Neural progenitor cell (in vitro differentiated cells): ENCODE data around the gene LCP1. TPM values are rescaled to one million over a fixed set of nuclear protein-coding genes. Genes with fewer than 3 reads are reported as not detected.
"Not testable (repeated sequence)": the region's sequence is repeated elsewhere in the genome, so short reads cannot be mapped to it uniquely, and the experiment has no call there.

ENCODE experiments used
- DNase-seq: peaks from one replicate; pipeline ENCODE4 v3.0.0-alpha.2; 2016; ENCODE audit warnings: low spot score
- H2AFZ ChIP-seq: fragments of 200-600 bp; sonication (generic); replicated peaks from 2 replicates; pipeline ENCODE4 v1.6.1; 2016; ENCODE audit warnings: antibody characterized with exemption
- H3F3A ChIP-seq: fragments of 200-600 bp; sonication (generic); 2 replicates; pipeline ENCODE4 v1.6.1; 2016; ENCODE audit warnings: antibody characterized with exemption, low read depth
- H3K27ac ChIP-seq: fragments of 200-600 bp; sonication (generic); 2 replicates; pipeline ENCODE4 v1.5.1; 2016; ENCODE audit warnings: mild to moderate bottlenecking
- H3K27me3 ChIP-seq: fragments of 200-600 bp; sonication (generic); 2 replicates; pipeline ENCODE4 v1.6.1; 2016; ENCODE audit warnings: mild to moderate bottlenecking, moderate library complexity
- H3K36me3 ChIP-seq: fragments of 200-600 bp; sonication (generic); 2 replicates; pipeline ENCODE4 v1.5.1; 2016
- H3K4me1 ChIP-seq: fragments of 200-600 bp; sonication (generic); 2 replicates; pipeline ENCODE4 v1.6.1; 2016; ENCODE audit warnings: mixed run types
- H3K4me2 ChIP-seq: fragments of 200-600 bp; sonication (generic); 2 replicates; pipeline ENCODE4 v1.6.1; 2016
- H3K4me3 ChIP-seq: fragments of 200-600 bp; sonication (generic); 2 replicates; pipeline ENCODE4 v1.5.1; 2016
- H3K79me2 ChIP-seq: fragments of 200-600 bp; sonication (generic); 2 replicates; pipeline ENCODE4 v1.6.1; 2016; ENCODE audit warnings: low read depth
- H3K9ac ChIP-seq: fragments of 200-600 bp; sonication (generic); 2 replicates; pipeline ENCODE4 v1.6.1; 2016
- H3K9me3 ChIP-seq: fragments of 200-600 bp; sonication (generic); 2 replicates; pipeline ENCODE4 v1.5.1; 2016; ENCODE audit warnings: low read depth
- H4K20me1 ChIP-seq: fragments of 200-600 bp; sonication (generic); 2 replicates; pipeline ENCODE4 v1.6.1; 2016; ENCODE audit warnings: low read depth
- H3K27ac Mint-ChIP-seq: 3 replicates; pipeline ENCODE4 v1.8.0; 2021; ENCODE audit warnings: mixed read lengths
- H3K27me3 Mint-ChIP-seq: 2 replicates; pipeline ENCODE4 v1.8.0; 2022; ENCODE audit warnings: low read depth, mild to moderate bottlenecking, inconsistent platforms, moderate library complexity, mixed read lengths; ENCODE audit not compliant: insufficient read depth
- H3K36me3 Mint-ChIP-seq: 3 replicates; pipeline ENCODE4 v1.8.0; 2021; ENCODE audit warnings: mixed read lengths
- H3K4me1 Mint-ChIP-seq: 3 replicates; pipeline ENCODE4 v1.8.0; 2021; ENCODE audit warnings: mixed read lengths
- H3K4me3 Mint-ChIP-seq: 3 replicates; pipeline ENCODE4 v1.8.0; 2021; ENCODE audit warnings: mild to moderate bottlenecking, moderate library complexity, mixed read lengths
- H3K9me3 Mint-ChIP-seq: 3 replicates; pipeline ENCODE4 v1.8.0; 2020; ENCODE audit warnings: mixed read lengths
- CTCF ChIP-seq: fragments of 200-600 bp; sonication (generic); IDR thresholded peaks from 2 replicates; pipeline ENCODE4 v1.5.1; 2017; ENCODE audit warnings: antibody characterized with exemption, mild to moderate bottlenecking
- EZH2 ChIP-seq: fragments of 200-600 bp; sonication (generic); IDR thresholded peaks from 2 replicates; pipeline ENCODE4 v1.6.1; 2017; ENCODE audit warnings: antibody characterized with exemption, mild to moderate bottlenecking, moderate library complexity
- EZH2phosphoT487 ChIP-seq: fragments of 200-600 bp; sonication (generic); IDR thresholded peaks from 2 replicates; pipeline ENCODE4 v1.6.1; 2017; ENCODE audit warnings: antibody characterized with exemption
- total RNA-seq: library from RNA; depleted of rRNA; stranded (reverse); fragments of >200 nt; gene quantifications from 2 replicates; pipeline ENCODE4 v1.2.3, GENCODE V29; 2015; ENCODE audit warnings: low replicate concordance

LCP1 gene, protein sequence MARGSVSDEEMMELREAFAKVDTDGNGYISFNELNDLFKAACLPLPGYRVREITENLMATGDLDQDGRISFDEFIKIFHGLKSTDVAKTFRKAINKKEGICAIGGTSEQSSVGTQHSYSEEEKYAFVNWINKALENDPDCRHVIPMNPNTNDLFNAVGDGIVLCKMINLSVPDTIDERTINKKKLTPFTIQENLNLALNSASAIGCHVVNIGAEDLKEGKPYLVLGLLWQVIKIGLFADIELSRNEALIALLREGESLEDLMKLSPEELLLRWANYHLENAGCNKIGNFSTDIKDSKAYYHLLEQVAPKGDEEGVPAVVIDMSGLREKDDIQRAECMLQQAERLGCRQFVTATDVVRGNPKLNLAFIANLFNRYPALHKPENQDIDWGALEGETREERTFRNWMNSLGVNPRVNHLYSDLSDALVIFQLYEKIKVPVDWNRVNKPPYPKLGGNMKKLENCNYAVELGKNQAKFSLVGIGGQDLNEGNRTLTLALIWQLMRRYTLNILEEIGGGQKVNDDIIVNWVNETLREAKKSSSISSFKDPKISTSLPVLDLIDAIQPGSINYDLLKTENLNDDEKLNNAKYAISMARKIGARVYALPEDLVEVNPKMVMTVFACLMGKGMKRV
- total RNA-seq, result 0.34 and 2.2 TPM in 2 replicates

- Histone ChIP-seq H3K27me3 (no peaks in the 10 kb centered on the region), H3K4me1 (no peaks in the 10 kb centered on the region), H3K27ac (no peak within 1 kb of the TSS), H3K4me3 (no peak within 1 kb of the TSS), H2AFZ (peak within 1 kb of the TSS; percentile 4), H3K36me3 (no peaks in the 10 kb centered on the region), H4K20me1 (no peaks in the 10 kb centered on the region), H3K9ac (no peak within 1 kb of the TSS), H3F3A (no peaks in the 10 kb centered on the region), H3K4me2 (no peak within 1 kb of the TSS), H3K9me3 (no peaks in the 10 kb centered on the region), H3K79me2 (no peaks in the 10 kb centered on the region)
- Mint-ChIP-seq H3K27me3 (peaks cover 6% of the 10 kb centered on the region), H3K4me3 (no peak within 1 kb of the TSS), H3K9me3 (no peaks in the 10 kb centered on the region), H3K27ac (no peak within 1 kb of the TSS), H3K36me3 (no peaks in the 10 kb centered on the region), H3K4me1 (no peaks in the 10 kb centered on the region)
- TF ChIP-seq EZH2, result no peak
- DNase-seq, result no peak
These were observed at the start of gene LCP1 for GRCh38 chr13:46181840-46182490. Gene LCP1 (minus strand): TSS chr13:46182177. CDS start chr13:46159662, 22,515 bp downstream.

DNA sequence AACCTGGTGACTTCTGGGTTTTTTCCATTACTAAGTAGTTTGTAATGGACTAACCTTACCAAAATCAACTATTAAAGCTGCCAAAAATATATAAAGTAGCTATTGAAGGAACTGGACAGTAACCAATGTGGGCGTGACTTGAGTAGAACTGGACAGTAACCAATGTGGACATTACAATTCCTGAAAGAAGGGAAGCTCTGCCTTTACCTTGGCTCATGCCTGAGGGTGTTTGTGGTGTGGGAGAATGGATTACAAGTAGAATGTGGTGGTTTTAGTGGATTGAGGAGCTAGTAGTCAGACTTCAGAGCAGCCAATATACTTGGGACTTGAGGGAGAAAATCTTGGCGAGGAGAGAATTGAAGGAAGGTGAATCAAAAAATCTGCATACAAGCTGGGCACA is 47.3 kb upstream of the LCP1 start:
- H4K20me1 ChIP-seq, result no peaks in the 10 kb centered on the region
- no peak overlapping the region for H3K27ac ChIP-seq
- DNase-seq, result no peak
- H3K9ac ChIP-seq, result no peak overlapping the region
- Mint-ChIP-seq H3K4me3 (no peak overlapping the region), H3K9me3 (peaks cover 5% of the 10 kb centered on the region), H3K27me3 (no peaks in the 10 kb centered on the region), H3K4me1 (no peaks in the 10 kb centered on the region), H3K36me3 (no peaks in the 10 kb centered on the region), H3K27ac (no peak overlapping the region)
- no peak for TF ChIP-seq EZH2
- no peak for TF ChIP-seq CTCF
- no peak for TF ChIP-seq EZH2phosphoT487
- no peak overlapping the region for H3K4me2 ChIP-seq
- no peaks in the 10 kb centered on the region for H3K79me2 ChIP-seq
- no peaks in the 10 kb centered on the region for H3F3A ChIP-seq
- no peaks in the 10 kb centered on the region for H3K9me3 ChIP-seq
- H3K36me3 ChIP-seq, result no peaks in the 10 kb centered on the region
- no peaks in the 10 kb centered on the region for H3K27me3 ChIP-seq
- no peaks in the 10 kb centered on the region for H3K4me1 ChIP-seq
- H2AFZ ChIP-seq, result no peak overlapping the region
- H3K4me3 ChIP-seq, result no peak overlapping the region

GRCh38 chr13:46220234-46220633 is 38.3 kb upstream of the LCP1 start:
- H3K27ac ChIP-seq, H3F3A ChIP-seq, H4K20me1 ChIP-seq, H3K4me3 Mint-ChIP-seq, H3K27me3 ChIP-seq, H3K27ac Mint-ChIP-seq, H3K79me2 ChIP-seq, H3K4me1 ChIP-seq, H3K27me3 Mint-ChIP-seq, H3K4me2 ChIP-seq, H3K9ac ChIP-seq, H3K36me3 Mint-ChIP-seq, H3K9me3 ChIP-seq, H3K4me1 Mint-ChIP-seq, H3K36me3 ChIP-seq, H2AFZ ChIP-seq, H3K4me3 ChIP-seq: not testable (repeated sequence)
- H3K9me3 Mint-ChIP-seq, result peaks cover 22% of the 10 kb centered on the region
- peak; percentile 53 for DNase-seq

- DNase-seq, H3K4me3 Mint-ChIP-seq: not testable (repeated sequence)
These were observed 32.8 kb upstream of the LCP1 start for GRCh38 chr13:46214741-46215140.

More at GRCh38 chr13:46214741-46215140, 32.8 kb upstream of the LCP1 start:
- not testable (repeated sequence) for H3K36me3 Mint-ChIP-seq, H3K9me3 ChIP-seq, H3K9me3 Mint-ChIP-seq, H3K79me2 ChIP-seq, H3K27ac ChIP-seq, H2AFZ ChIP-seq, H3K4me1 Mint-ChIP-seq, H4K20me1 ChIP-seq, H3K4me3 ChIP-seq, H3K36me3 ChIP-seq, H3K4me1 ChIP-seq, H3K27me3 Mint-ChIP-seq, H3K9ac ChIP-seq, H3K4me2 ChIP-seq
- H3F3A ChIP-seq, result peaks cover 11% of the 10 kb centered on the region
- peaks cover 37% of the 10 kb centered on the region for H3K27me3 ChIP-seq
- peak overlapping the region; percentile 58 for H3K27ac Mint-ChIP-seq
